GM19468 (cell line): ENCODE data around the gene ZNF253.
"Not testable (repeated sequence)": the region's sequence is repeated elsewhere in the genome, so short reads cannot be mapped to it uniquely, and the experiment has no call there.

Experiments
- ATAC-seq: cut with Tn5 transposase; IDR thresholded peaks from one replicate; pipeline ENCODE4 v1.9.1; 2021; ENCODE audit warnings: mild to moderate bottlenecking, moderate library complexity, moderate number of reproducible peaks; ENCODE audit not compliant: unreplicated experiment; ENCODE audit errors: extremely low read depth

The ZNF253 gene

GRCh38 chr19:19865750-19866610 is at the start of gene ZNF253:
Gene ZNF253, plus strand, starts transcription at chr19:19865882. Its CDS starts 115 bp downstream, at chr19:19865997.
- peak; percentile 85 for ATAC-seq

DNA sequence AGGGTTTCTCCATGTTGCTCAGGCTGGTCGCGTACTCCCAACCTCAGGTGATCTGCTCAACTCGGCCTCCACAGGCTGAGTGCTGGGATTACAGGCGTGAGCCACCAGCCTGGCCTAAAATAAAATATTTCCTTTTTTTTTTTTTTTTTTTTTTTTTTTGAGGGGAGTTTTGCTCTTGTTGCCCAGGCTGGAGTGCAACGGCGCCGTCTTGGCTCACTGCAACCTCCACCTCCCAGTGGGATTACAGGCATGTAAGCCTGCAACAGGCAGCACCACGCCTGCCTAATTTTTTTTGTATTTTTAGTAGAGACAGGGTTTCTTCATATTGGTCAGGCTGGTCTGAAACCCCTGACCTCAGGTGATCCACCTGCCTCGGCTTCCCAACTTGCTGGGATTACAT is 49.0 kb upstream of the ZNF253 start:
- no peak for ATAC-seq

DNA sequence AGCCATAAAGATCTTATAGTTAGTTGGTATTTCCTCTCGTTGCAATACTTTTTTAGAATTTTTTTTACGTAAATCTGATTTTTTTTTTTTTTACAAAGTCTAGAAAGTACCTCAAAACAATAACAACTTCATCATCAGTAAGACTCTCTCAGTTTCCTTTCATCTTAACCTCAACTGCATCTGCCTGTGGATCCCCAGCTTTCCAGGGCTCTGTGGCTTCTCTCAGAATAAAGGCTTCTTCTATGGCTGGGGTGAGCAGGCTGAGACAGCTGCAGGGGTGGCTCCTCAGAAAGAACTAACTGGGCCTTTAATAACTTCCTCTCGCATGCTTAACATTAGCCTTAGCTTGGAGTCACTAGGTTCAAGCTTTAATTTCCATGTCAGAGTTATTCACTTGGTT is 48.3 kb upstream of the ZNF253 start:
- no peak for ATAC-seq

GRCh38 chr19:19820774-19821320 is 44.8 kb upstream of the ZNF253 start:
- no peak for ATAC-seq

- ATAC-seq, result peak; percentile 65
Measured at GRCh38 chr19:19821366-19821951, 44.2 kb upstream of the ZNF253 start, which contains the start of gene ZNF506. Gene ZNF506, minus strand, starts transcription at chr19:19821750. Its CDS starts 147 bp downstream, at chr19:19821603.

DNA sequence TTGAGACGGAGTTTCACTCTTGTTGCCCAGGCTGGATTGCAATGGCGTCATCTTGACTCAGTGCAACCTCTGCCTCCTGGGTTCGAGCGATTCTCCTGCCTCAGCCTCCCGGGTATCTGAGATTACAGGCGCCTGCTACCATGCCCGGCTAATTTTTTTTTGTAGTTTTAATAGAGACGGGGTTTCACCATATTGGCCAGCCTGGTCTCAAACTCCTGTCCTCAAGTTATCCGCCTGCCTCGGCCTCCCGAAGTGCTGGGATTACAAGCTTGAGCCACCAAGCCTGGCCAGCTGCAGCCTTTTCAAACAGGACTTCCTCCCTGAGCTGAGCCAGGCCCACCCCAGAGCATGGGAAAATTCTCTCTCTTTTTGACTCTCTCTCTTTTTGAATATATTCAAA is 43.7 kb upstream of the ZNF253 start:
- ATAC-seq, result not testable (repeated sequence)

DNA sequence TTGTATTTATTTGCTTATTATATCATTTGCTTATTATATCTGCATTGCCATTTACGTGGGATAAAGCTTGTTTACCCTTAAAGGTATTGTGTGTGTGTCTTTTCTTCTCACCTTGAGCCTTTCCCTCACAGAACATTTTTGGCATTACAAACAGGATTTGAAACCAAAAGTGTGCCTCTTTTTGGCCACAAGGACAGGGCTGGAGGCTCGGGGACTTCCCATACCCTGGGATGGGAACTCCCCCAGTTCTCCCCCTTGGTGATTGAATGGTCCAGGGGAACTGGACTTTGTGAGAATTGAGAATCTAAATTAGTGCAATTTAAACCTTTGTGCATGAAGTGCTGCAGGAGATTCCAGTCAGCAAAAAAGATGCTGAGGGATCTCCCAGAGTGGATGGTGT is 41.8 kb upstream of the ZNF253 start:
- ATAC-seq, result no peak

- no peak for ATAC-seq
Measured at GRCh38 chr19:19826875-19827274, 38.8 kb upstream of the ZNF253 start.

GRCh38 chr19:19835560-19836038 is 30.1 kb upstream of the ZNF253 start:
- ATAC-seq, result no peak

- no peak for ATAC-seq
Measured at GRCh38 chr19:19847781-19848180, 17.9 kb upstream of the ZNF253 start.

- no peak for ATAC-seq
Measured at GRCh38 chr19:19849056-19849455, 16.6 kb upstream of the ZNF253 start.

DNA sequence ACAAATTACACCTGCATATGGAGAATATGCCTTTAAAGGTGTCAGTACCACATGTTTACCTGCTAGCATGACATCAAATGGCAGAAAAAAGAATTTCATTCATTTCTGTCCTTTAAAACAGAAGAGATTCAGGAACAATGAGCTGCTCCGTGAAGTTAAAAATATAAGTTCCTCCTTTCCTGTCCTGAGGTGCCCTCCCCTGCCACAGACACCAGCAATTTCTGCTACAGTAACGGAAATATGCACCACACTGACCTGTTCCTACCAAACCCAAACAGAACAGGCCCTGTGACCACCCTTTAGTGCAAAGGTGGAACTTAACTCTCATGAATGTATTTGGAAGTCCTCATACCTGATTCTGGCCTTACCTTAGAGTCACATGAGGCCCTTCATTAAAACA is 13.9 kb upstream of the ZNF253 start:
- ATAC-seq, result not testable (repeated sequence)

DNA sequence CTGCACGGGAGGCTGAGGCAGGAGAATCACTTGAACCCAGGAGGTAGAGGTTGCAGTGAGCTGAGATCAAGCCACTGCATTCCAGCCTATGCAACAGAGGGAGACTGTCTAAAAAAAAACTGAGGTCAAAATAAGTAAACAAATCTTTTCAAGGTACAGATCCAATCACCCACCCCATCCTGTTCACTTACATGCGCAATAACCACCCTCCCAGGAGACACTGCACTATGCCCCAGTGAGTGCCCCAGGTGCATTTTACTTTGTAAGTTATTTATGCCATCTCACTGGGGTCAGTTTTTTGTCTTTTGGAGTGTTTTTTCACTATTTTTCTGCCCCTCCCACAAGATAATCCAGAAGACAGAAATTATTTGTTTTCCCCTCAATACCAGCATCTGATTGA is 6.9 kb upstream of the ZNF253 start:
- no peak for ATAC-seq

- no peak for ATAC-seq
Measured at GRCh38 chr19:19860756-19861390, 4.8 kb upstream of the ZNF253 start.

GRCh38 chr19:19866611-19867248 is 1.0 kb downstream of the ZNF253 start:
- ATAC-seq, result no peak

DNA sequence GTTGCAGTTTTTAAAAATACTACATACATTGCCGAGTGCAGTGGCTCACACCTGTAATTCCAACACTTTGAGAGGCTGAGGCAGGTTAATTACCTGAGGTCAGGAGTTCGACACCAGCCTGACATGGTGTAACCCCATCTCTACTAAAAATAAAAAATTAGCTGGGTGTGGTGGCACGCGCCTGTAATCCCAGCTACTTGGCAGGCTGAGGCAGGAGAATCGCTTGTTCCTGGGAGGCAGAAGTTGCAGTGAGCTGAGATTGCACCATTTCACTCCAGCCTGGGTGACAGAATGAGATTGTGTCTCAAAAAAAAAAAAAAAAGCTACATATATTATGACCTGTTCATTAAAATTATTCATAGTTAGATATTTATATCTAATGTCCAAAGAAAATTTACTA is 4.4 kb downstream of the ZNF253 start:
- ATAC-seq, result not testable (repeated sequence)

- no peak for ATAC-seq
Measured at GRCh38 chr19:19871932-19872331, 6.2 kb downstream of the ZNF253 start.

GRCh38 chr19:19873381-19873780 is 7.7 kb downstream of the ZNF253 start:
- no peak for ATAC-seq

GRCh38 chr19:19877724-19878123 is 12.0 kb downstream of the ZNF253 start:
- no peak for ATAC-seq

DNA sequence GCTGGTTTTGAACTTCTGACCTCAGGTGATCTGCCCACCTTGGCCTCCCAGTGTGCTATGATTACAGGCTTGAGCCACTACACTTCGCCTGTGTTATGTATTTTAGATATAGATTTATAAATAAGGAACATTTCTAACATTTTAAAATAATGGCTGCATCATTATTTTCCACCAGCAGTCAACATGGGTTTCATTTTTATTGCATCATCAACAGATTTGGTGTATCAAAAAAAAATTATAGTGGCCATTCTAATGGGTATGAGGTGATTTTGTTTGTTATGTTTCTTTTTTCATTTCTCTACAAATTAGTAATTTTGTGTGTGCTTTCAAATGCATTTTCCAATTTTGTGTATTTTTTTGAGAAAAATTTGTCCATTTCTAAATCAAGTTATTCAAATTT is 18.9 kb downstream of the ZNF253 start:
- no peak for ATAC-seq
